ENCODE results near the gene COQ10A. TPM values are rescaled to one million over a fixed set of nuclear protein-coding genes. Genes with fewer than 3 reads are reported as not detected.

The COQ10A gene
- total and polyA plus RNA-seq, 2 of the 13 experiments (the other 11 are each of a cell fraction or from before 2014, with no cell fraction given) = 21.0 to 37.3 TPM

- TF ChIP-seq SP1 (IDR thresholded peaks at IDR 0.05) (no peak), SP1 (CRISPR knock-in tag; IDR thresholded peaks at IDR 0.05) (peak; percentile 57; the same call in 1 of the 2 replicates), IKZF1 (IDR thresholded peaks at IDR 0.05) (no peak), SALL2 (CRISPR knock-in tag; IDR thresholded peaks at IDR 0.05) (peak; percentile 21; the same call in 1 of the 2 replicates), ZNF414 (CRISPR knock-in tag; IDR thresholded peaks at IDR 0.05) (0 out of 2 replicates have a peak, but pooled peaks have one; percentile 73), ZFP1 (CRISPR knock-in tag; IDR thresholded peaks at IDR 0.05) (no peak), PLRG1 (conservative IDR thresholded peaks at IDR 0.05) (no peak), SCMH1 (CRISPR knock-in tag; IDR thresholded peaks at IDR 0.05; ENCODE audit: borderline replicate concordance) (no peak), ZNF850 (CRISPR knock-in tag; conservative IDR thresholded peaks at IDR 0.05) (no peak), ZMYM2 (CRISPR knock-in tag; IDR thresholded peaks at IDR 0.05) (no peak), ZNF614 (CRISPR knock-in tag; IDR thresholded peaks at IDR 0.05; ENCODE audit: borderline replicate concordance) (no peak; the same call in 1 of the 2 replicates), MATR3 (CRISPR knock-in tag; IDR thresholded peaks at IDR 0.05) (no peak), MIER2 (CRISPR knock-in tag; IDR thresholded peaks at IDR 0.05) (no peak), HES4 (CRISPR knock-in tag; IDR thresholded peaks at IDR 0.05; ENCODE audit: borderline replicate concordance) (no peak), SP5 (CRISPR knock-in tag; IDR thresholded peaks at IDR 0.05; ENCODE audit: borderline replicate concordance, low read depth) (no peak), SNAPC5 (CRISPR knock-in tag; IDR thresholded peaks at IDR 0.05; ENCODE audit: borderline replicate concordance) (no peak), HOXD1 (CRISPR knock-in tag; IDR thresholded peaks at IDR 0.05) (no peak), ZNF431 (CRISPR knock-in tag; IDR thresholded peaks at IDR 0.05; ENCODE audit: borderline replicate concordance, low read depth) (peak; percentile 85; the same call in 1 of the 2 replicates), ZNF780A (CRISPR knock-in tag; IDR thresholded peaks at IDR 0.05) (no peak), PREB (CRISPR knock-in tag; IDR thresholded peaks at IDR 0.05) (no peak)
- TF ChIP-seq, protein P1, sequence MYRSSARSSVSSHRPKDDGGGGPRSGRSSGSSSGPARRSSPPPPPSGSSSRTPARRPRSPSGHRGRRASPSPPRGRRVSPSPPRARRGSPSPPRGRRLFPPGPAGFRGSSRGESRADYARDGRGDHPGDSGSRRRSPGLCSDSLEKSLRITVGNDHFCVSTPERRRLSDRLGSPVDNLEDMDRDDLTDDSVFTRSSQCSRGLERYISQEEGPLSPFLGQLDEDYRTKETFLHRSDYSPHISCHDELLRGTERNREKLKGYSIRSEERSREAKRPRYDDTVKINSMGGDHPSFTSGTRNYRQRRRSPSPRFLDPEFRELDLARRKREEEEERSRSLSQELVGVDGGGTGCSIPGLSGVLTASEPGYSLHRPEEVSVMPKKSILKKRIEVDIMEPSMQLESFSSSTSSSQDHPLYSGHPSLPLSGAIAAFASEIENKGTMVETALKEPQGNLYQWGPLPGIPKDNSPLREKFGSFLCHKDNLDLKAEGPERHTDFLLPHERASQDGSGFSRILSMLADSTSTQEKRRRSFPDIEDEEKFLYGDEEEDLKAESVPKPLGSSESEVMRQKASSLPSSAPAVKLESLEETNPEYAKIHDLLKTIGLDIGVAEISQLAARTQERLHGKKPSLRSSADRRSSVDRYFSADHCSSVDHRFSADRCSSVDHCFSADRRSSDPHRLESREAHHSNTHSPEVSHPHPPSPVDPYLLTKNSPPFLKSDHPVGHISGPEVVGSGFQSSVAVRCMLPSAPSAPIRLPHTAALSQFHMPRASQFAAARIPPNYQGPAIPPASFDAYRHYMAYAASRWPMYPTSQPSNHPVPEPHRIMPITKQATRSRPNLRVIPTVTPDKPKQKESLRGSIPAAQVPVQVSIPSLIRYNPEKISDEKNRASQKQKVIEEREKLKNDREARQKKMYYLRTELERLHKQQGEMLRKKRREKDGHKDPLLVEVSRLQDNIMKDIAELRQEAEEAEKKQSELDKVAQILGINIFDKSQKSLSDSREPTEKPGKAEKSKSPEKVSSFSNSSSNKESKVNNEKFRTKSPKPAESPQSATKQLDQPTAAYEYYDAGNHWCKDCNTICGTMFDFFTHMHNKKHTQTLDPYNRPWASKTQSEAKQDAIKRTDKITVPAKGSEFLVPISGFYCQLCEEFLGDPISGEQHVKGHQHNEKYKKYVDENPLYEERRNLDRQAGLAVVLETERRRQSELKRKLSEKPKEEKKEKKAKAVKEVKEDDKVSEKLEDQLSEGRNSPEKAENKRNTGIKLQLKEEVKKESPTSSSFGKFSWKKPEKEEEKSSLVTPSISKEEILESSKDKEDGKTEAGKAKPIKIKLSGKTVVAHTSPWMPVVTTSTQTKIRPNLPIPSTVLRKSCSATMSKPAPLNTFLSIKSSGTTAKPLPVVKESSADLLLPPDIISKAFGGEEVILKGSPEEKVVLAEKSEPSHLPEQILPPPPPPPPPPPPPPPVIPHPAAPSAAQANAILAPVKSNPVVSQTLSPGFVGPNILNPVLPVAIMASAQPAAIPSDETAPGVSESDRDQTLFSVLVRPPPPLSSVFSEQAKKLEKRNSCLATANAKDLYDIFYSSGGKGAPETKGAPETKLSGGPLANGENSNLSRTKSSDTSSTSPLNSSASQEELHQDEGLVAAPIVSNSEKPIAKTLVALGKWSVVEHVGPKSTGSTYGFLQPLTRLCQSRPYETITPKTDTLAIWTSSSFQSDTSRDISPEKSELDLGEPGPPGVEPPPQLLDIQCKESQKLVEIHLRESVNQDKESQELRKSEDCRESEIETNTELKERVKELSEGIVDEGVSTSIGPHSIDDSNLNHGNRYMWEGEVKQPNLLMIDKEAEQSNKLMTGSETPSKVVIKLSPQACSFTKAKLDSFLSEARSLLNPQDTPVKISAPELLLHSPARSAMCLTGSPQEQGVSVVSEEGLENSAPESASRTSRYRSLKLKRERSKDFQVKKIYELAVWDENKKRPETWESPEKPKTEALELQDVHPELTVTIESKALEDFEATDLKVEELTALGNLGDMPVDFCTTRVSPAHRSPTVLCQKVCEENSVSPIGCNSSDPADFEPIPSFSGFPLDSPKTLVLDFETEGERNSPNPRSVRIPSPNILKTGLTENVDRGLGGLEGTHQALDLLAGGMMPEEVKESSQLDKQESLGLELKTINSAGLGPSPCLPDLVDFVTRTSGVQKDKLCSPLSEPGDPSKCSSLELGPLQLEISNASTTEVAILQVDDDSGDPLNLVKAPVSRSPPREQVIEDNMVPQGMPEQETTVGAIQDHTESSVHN (CRISPR knock-in tag; IDR thresholded peaks at IDR 0.05) = peak; percentile 53; the same call in 1 of the 2 replicates
Observed at GRCh38 chr12:56230432-56231183, 36.1 kb upstream of the COQ10A start (continued).

Data from HepG2 (cell line).